Liver (tissue), 9 donors: ENCODE measurements around the gene TPPP3. TPM values are rescaled to one million over a fixed set of nuclear protein-coding genes. Genes with fewer than 3 reads are reported as not detected.
"Not testable (repeated sequence)": the region's sequence is repeated elsewhere in the genome, so short reads cannot be mapped to it uniquely, and the experiment has no call there.

Experiments
- DNase-seq: peaks from one replicate; pipeline ENCODE4 v3.0.0-alpha.2; 2017; ENCODE audit warnings: low spot score
- H3K27ac ChIP-seq, 2 donors: one replicate each; pipeline ENCODE4 v1.7.0; 2013; ENCODE audit warnings: inconsistent platforms in 2 of 2, low read length in 2 of 2, control low read depth in 1 of 2, low read depth in 1 of 2, mild to moderate bottlenecking in 1 of 2
- H3K27me3 ChIP-seq, 4 donors: one replicate each; pipeline versions ENCODE4 v1.6.1 to v1.7.0; 2013; ENCODE audit warnings: low read length in 3 of 4, inconsistent platforms in 1 of 4, mild to moderate bottlenecking in 1 of 4, moderate library complexity in 1 of 4; ENCODE audit not compliant: control insufficient read depth in 4 of 4, insufficient read depth in 4 of 4
- H3K36me3 ChIP-seq, 4 donors: one replicate each; pipeline versions ENCODE4 v1.6.1 to v1.7.0; 2013; ENCODE audit warnings: low read length in 3 of 4, mild to moderate bottlenecking in 3 of 4, low read depth in 1 of 4, moderate library complexity in 1 of 4; ENCODE audit not compliant: control insufficient read depth in 4 of 4, insufficient read depth in 3 of 4
- H3K4me1 ChIP-seq, 4 donors: one replicate each; pipeline versions ENCODE4 v1.6.1 to v1.7.0; 2013; ENCODE audit warnings: low read length in 3 of 4, mild to moderate bottlenecking in 3 of 4, moderate library complexity in 1 of 4; ENCODE audit not compliant: control insufficient read depth in 4 of 4, insufficient read depth in 4 of 4
- H3K4me3 ChIP-seq, 3 donors: one replicate each; pipeline versions ENCODE4 v1.6.1 to v1.7.0; 2013; ENCODE audit warnings: low read length in 3 of 3, control low read depth in 1 of 3, low read depth in 1 of 3, mild to moderate bottlenecking in 1 of 3
- H3K9ac ChIP-seq, 2 donors: one replicate each; pipeline ENCODE4 v1.7.0; 2013; ENCODE audit warnings: low read length in 2 of 2, mild to moderate bottlenecking in 2 of 2, moderate library complexity in 2 of 2, control low read depth in 1 of 2, low read depth in 1 of 2
- H3K9me3 ChIP-seq, 4 donors: one replicate each; pipeline versions ENCODE4 v1.6.1 to v1.7.0; 2013; ENCODE audit warnings: low read length in 3 of 4; ENCODE audit not compliant: control insufficient read depth in 4 of 4
- EGR1 ChIP-seq, 2 donors: IDR thresholded peaks; 2 replicates each; pipeline ENCODE4 v1.6.1; 2016 to 2018; ENCODE audit warnings: antibody characterized with exemption in 2 of 2, low read depth in 2 of 2
- FOXA1 ChIP-seq: IDR thresholded peaks from 2 replicates; pipeline ENCODE4 v1.6.1; 2016; ENCODE audit warnings: antibody characterized with exemption
- FOXA2 ChIP-seq: IDR thresholded peaks from 2 replicates; pipeline ENCODE4 v1.6.1; 2016; ENCODE audit warnings: antibody characterized with exemption
- HNF4G ChIP-seq: IDR thresholded peaks from 2 replicates; pipeline ENCODE4 v1.6.1; 2016; ENCODE audit warnings: antibody characterized with exemption
- NR2F2 ChIP-seq: IDR thresholded peaks from 2 replicates; pipeline ENCODE4 v1.6.1; 2016; ENCODE audit warnings: antibody characterized with exemption
- RAD21 ChIP-seq, 2 donors: IDR thresholded peaks; 2 replicates each; pipeline ENCODE4 v1.6.1; 2016; ENCODE audit warnings: antibody characterized with exemption in 2 of 2, mild to moderate bottlenecking in 2 of 2
- WGBS: extraction: QIAGEN DNeasy Blood & Tissue Kit; methylation state at CpG from one replicate; pipeline ENCODE4 v1.1.7; 2013; 5-methylcytosine and 5-hydroxymethylcytosine counted together
- polyA plus RNA-seq, 2 donors: library from polyadenylated mRNA; stranded (reverse) in 1 of 2; unstranded in 1 of 2; fragments of 200-250 nt in 1 of 2; fragments of >200 nt in 1 of 2; fragmentation: Nextera tagmentation in 1 of 2; extraction: Ambion mirVana in 1 of 2; gene quantifications; one replicate each; pipeline versions ENCODE4 v1.2.1 to v1.2.3, GENCODE V29; 2013 to 2015
- total RNA-seq, 2 donors: library from RNA; depleted of rRNA; stranded (reverse); fragments of >200 nt; gene quantifications; one replicate each; pipeline ENCODE4 v1.2.3, GENCODE V29; 2014
- TF ChIP-seq, protein P1 (sequence below): IDR thresholded peaks from 2 replicates; pipeline ENCODE4 v1.6.1; 2016; ENCODE audit warnings: antibody characterized with exemption, mild to moderate bottlenecking
- TF ChIP-seq, protein P2 (sequence below): fragments of 150-350 bp; IDR thresholded peaks from 2 replicates; pipeline ENCODE4 v1.5.1; 2017; ENCODE audit warnings: improper control_type of control experiment, low read depth, low read length; ENCODE audit not compliant: missing input control
- TF ChIP-seq, protein P3 (sequence below): IDR thresholded peaks from 2 replicates; pipeline ENCODE4 v1.6.1; 2016; ENCODE audit warnings: antibody characterized with exemption
- donor health status: healthy.
- donor health status: healthy.
- donor health status: healthy.
- donor health status: healthy.
- donor health status: healthy.

Gene TPPP3
- total and polyA plus RNA-seq, 4 donors: 0.28 to 0.84 (median 0.55) TPM

DNA sequence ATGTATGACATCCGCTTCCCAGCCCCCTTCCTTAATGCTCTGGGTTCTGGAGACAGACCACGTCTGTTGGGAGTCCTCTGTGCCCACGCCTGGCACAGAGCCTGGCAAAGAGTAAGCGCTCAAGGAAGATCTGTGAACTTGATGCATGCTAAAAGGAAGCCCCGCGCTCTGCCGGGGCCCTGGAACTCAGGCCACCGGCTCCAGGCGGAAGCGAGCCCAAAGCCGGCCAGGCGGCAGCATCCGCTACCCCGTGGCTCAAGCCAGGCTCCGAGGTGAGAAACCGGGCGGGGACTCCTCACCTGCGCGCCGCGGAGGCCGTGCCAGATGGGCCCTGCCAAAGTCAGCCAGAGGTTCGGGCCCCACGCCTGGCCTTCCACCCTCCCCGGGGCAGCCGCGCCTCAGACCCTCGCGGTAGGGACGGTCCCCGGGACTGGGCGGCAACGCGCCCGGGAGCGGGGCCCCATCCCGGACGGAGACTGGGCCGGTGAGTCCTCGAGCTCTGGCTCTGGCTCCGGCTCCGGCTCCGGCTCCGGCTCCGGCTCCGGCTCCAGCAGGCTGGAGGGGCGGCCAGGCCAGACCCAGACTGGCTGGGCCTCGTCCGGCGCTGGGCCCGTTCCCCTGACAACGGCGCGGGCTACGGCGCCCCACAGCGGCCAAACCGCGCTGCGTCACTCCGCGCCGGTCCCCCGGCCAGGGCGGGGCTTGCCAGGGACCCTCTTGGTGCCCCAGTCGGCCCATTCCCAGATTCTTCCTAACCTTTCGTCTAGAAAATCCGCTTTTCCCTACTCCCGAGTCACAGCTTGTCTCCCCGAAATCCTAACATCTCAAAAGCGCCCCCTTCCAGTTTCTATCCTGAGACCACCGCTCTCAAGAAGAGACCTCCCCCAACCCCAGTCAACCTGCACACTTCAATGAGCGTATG, 22.8 kb upstream of the TPPP3 start, which contains the start of gene ZDHHC1:
TSS of gene ZDHHC1 (minus strand) at position 606 of the 922 bp plus-strand sequence. CDS start 8,702 bp downstream, outside the sequence.
- Histone ChIP-seq H3K9ac (peak within 1 kb of the TSS; percentile 38 to 60), H3K27me3 (no peaks in the 10 kb centered on the region), H3K9me3 (no peaks in the 10 kb centered on the region), H3K27ac (peak within 1 kb of the TSS; percentile 26 to 65), H3K36me3 (no peaks in the 10 kb centered on the region), H3K4me3 (peak within 1 kb of the TSS; percentile 32 to 77 (median 43)), H3K4me1 (peaks cover 5 to 10% (median 7%) of the 10 kb centered on the region in 4 donors)
- WGBS: 3% methylated on average over 73 of the region's 73 CpGs
- TF ChIP-seq, protein P1, sequence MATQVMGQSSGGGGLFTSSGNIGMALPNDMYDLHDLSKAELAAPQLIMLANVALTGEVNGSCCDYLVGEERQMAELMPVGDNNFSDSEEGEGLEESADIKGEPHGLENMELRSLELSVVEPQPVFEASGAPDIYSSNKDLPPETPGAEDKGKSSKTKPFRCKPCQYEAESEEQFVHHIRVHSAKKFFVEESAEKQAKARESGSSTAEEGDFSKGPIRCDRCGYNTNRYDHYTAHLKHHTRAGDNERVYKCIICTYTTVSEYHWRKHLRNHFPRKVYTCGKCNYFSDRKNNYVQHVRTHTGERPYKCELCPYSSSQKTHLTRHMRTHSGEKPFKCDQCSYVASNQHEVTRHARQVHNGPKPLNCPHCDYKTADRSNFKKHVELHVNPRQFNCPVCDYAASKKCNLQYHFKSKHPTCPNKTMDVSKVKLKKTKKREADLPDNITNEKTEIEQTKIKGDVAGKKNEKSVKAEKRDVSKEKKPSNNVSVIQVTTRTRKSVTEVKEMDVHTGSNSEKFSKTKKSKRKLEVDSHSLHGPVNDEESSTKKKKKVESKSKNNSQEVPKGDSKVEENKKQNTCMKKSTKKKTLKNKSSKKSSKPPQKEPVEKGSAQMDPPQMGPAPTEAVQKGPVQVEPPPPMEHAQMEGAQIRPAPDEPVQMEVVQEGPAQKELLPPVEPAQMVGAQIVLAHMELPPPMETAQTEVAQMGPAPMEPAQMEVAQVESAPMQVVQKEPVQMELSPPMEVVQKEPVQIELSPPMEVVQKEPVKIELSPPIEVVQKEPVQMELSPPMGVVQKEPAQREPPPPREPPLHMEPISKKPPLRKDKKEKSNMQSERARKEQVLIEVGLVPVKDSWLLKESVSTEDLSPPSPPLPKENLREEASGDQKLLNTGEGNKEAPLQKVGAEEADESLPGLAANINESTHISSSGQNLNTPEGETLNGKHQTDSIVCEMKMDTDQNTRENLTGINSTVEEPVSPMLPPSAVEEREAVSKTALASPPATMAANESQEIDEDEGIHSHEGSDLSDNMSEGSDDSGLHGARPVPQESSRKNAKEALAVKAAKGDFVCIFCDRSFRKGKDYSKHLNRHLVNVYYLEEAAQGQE: no peak
- peak; percentile 46 to 49 for TF ChIP-seq RAD21 (IDR thresholded peaks at IDR 0.05)
- no peak for TF ChIP-seq HNF4G
- TF ChIP-seq, protein P2, sequence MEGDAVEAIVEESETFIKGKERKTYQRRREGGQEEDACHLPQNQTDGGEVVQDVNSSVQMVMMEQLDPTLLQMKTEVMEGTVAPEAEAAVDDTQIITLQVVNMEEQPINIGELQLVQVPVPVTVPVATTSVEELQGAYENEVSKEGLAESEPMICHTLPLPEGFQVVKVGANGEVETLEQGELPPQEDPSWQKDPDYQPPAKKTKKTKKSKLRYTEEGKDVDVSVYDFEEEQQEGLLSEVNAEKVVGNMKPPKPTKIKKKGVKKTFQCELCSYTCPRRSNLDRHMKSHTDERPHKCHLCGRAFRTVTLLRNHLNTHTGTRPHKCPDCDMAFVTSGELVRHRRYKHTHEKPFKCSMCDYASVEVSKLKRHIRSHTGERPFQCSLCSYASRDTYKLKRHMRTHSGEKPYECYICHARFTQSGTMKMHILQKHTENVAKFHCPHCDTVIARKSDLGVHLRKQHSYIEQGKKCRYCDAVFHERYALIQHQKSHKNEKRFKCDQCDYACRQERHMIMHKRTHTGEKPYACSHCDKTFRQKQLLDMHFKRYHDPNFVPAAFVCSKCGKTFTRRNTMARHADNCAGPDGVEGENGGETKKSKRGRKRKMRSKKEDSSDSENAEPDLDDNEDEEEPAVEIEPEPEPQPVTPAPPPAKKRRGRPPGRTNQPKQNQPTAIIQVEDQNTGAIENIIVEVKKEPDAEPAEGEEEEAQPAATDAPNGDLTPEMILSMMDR: peak; percentile 40
- TF ChIP-seq NR2F2: no peak
- TF ChIP-seq EGR1 (IDR thresholded peaks at IDR 0.05; ENCODE audit: low read depth in 2 of 2): no peak
- no peak for TF ChIP-seq FOXA1
- peak; percentile 56 for DNase-seq

DNA sequence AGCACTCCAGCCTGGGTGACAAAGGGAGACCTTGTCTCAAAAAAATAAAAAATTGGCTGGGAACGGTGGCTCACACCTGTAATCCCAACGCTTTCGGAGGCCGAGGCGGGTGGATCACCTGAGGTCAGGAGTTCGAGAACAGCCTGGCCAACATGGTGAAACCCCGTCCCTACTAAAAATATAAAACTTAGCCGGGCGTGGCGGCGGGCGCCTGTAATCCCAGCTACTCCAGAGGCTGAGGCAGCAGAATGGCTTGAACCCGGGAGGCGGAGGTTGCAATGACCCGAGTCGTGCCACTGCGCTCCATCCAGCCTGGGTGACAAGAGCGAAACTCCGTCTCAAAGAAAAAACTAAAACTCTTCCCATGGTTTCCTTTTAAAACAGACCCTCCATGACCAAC, 22.1 kb upstream of the TPPP3 start:
- H3K27me3 ChIP-seq, DNase-seq, H3K9me3 ChIP-seq, H3K36me3 ChIP-seq: not testable (repeated sequence)
- H3K4me1 ChIP-seq: peaks cover 5 to 10% (median 7%) of the 10 kb centered on the region in 4 donors
- WGBS: 95% methylated on average over 19 of the region's 19 CpGs
- peak overlapping the region; percentile 26 to 65 for H3K27ac ChIP-seq
- H3K4me3 ChIP-seq: peak overlapping the region; percentile 11 to 77 (median 43)
- H3K9ac ChIP-seq: peak overlapping the region; percentile 36 to 45

DNA sequence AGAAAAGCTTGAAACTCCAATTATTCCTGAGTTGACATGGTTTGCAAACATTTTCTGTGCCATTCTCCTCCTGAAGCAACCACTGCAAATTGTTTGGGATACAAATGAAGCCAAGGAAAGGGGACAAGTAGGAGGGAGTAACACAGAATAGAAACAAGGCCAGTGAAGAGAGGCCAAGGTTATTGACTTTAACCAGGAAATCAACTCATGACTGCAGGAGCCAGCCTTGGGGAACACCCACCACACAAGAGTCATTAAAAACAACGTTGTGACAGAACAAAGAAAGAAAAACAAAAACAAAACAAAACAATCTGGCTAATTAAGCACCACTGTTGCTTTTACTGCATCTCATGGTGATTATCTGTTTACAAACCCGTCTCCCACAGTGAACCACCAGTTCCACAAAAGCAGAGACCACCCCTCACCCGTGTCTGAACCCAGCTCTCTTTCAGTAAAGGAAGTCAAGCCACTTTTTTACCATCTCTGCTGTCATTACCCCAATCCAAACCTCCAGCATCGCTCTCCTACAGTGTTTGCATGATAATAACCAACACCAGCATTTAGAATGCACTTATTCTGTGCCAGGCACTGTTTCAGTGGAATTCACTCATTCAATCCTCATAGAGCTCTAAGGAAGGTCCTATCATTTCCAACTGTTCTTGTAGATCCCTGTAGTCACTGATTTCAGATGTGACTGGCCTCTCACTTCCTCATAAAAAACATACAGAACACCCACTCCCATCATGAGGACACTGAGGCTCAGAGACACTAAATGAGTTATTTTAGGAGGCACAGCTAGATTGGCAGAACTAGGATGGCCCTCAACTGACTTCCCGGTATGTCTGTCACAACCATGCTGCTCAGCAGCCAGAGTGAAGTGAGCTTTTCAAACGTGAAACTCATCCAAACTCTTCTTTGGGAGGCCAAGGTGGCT, 20.9 kb upstream of the TPPP3 start:
- Histone ChIP-seq H3K27me3 (no peaks in the 10 kb centered on the region), H3K36me3 (no peaks in the 10 kb centered on the region), H3K4me3 (no peak overlapping the region), H3K9me3 (no peaks in the 10 kb centered on the region), H3K9ac (no peak overlapping the region), H3K27ac (peak overlapping the region; percentile 15 to 47), H3K4me1 (peaks cover 5 to 10% (median 7%) of the 10 kb centered on the region in 4 donors)
- no peak for DNase-seq
- WGBS: 58% methylated on average over 6 of the region's 6 CpGs
- TF ChIP-seq FOXA2 (no peak), RAD21 (IDR thresholded peaks at IDR 0.05) (no peak), NR2F2 (no peak)
- TF ChIP-seq, protein P2: no peak
- TF ChIP-seq, protein P3, sequence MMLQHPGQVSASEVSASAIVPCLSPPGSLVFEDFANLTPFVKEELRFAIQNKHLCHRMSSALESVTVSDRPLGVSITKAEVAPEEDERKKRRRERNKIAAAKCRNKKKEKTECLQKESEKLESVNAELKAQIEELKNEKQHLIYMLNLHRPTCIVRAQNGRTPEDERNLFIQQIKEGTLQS: no peak
- TF ChIP-seq, protein P1: no peak
